ENCODE results near the gene LNX2. TPM values are rescaled to one million over a fixed set of nuclear protein-coding genes. Genes with fewer than 3 reads are reported as not detected.

The LNX2 gene
- total and polyA plus RNA-seq, 2 of the 4 experiments (the other 2 are of a cell fraction): 3.1 to 7.2 TPM

- no peak overlapping the region for H2BK15ac ChIP-seq (ENCODE audit: low read depth, low read length)
- no peaks in the 10 kb centered on the region for H3K9me1 ChIP-seq (ENCODE audit: insufficient read depth, low read length)
- H2BK20ac ChIP-seq (ENCODE audit: low read depth, low read length): no peak overlapping the region
- no peaks in the 10 kb centered on the region for H3K4me1 ChIP-seq (ENCODE audit: control insufficient read depth, insufficient read depth, low read length)
- intact Hi-C loops (cut with micrococcal nuclease): no loop called here
- no peak for TF ChIP-seq NFE2L2 (IDR thresholded peaks at IDR 0.05; ENCODE audit: low read depth, low read length)
- no peak for TF ChIP-seq POLR2A (IDR thresholded peaks at IDR 0.05; ENCODE audit: low read depth, low read length)
- no peak for TF ChIP-seq SMC3 (IDR thresholded peaks at IDR 0.05; ENCODE audit: low read depth, low read length)
- no peak for TF ChIP-seq MXI1 (IDR thresholded peaks at IDR 0.05; ENCODE audit: borderline replicate concordance, low read depth, low read length)
- TF ChIP-seq USF2 (IDR thresholded peaks at IDR 0.05; ENCODE audit: low read depth, low read length): no peak
- no peak for TF ChIP-seq RFX5 (IDR thresholded peaks at IDR 0.05; ENCODE audit: low read depth, low read length)
- TF ChIP-seq CTCF (conservative IDR thresholded peaks at IDR 0.05; ENCODE audit: low read depth, low read length): no peak
- no peak for TF ChIP-seq FOS (IDR thresholded peaks at IDR 0.05; ENCODE audit: low read depth, low read length)
- no peak for TF ChIP-seq CHD1 (IDR thresholded peaks at IDR 0.05; ENCODE audit: low read depth, low read length)
- no peak for TF ChIP-seq RCOR1 (IDR thresholded peaks at IDR 0.05; ENCODE audit: insufficient replicate concordance, low read length)
- no peak for TF ChIP-seq MAZ (IDR thresholded peaks at IDR 0.05; ENCODE audit: borderline replicate concordance, low read depth, low read length)
- H4K20me1 ChIP-seq (ENCODE audit: insufficient read depth, low read length): no peaks in the 10 kb centered on the region
- CTCF ChIA-PET: interaction anchor here (1.2 kb wide), 1 partner anchor 10 kb away, joined by 5 read pairs; no protein-coding TSS in a partner anchor
- no peak overlapping the region for H3K56ac ChIP-seq (ENCODE audit: extremely low read depth, insufficient read depth, low read length)
- no peak overlapping the region for H3K18ac ChIP-seq (ENCODE audit: low read depth, low read length)
- no peak overlapping the region for H2AK5ac ChIP-seq (ENCODE audit: low read depth, low read length)
- dilution Hi-C loops (cut with HindIII; ENCODE audit: low sequenced_read_pairs, unreplicated experiment): no loop called here
- H3K79me1 ChIP-seq (ENCODE audit: low read depth in 1 of 2, low read length in 2 of 2): no peaks in the 10 kb centered on the region
- H3K9me3 ChIP-seq (ENCODE audit: control insufficient read depth, insufficient read depth, low read length): no peaks in the 10 kb centered on the region; the same call in 1 of the 2 replicates
- peaks cover 21% of the 10 kb centered on the region for H3K27me3 ChIP-seq (ENCODE audit: control insufficient read depth, insufficient read depth, low read length)
- no peak overlapping the region for H4K8ac ChIP-seq (ENCODE audit: low read depth in 2 of 2, low read length in 2 of 2)
- no peak overlapping the region for H4K5ac ChIP-seq (ENCODE audit: low read depth, low read length)
- no peak overlapping the region for H3K14ac ChIP-seq (replicated peaks; ENCODE audit: low read depth, low read length)
- H3K4me2 ChIP-seq (ENCODE audit: low read depth, low read length): no peak overlapping the region
- no TSS peak for BruUV-seq (replicated peaks)
- WGBS, 2 experiments (ENCODE audit: extremely low coverage in 2 of 2, insufficient read length in 1 of 2): 38% methylated on average over 1 of the region's 4 CpGs; no CpG with 5 or more reads in 1 of the 2 experiments
- H3K27ac ChIP-seq (ENCODE audit: insufficient read depth, low read length): no peak overlapping the region
- H3K9ac ChIP-seq (ENCODE audit: low read depth, low read length): no peak overlapping the region
- ATAC-seq (ENCODE audit: low read depth): no peak
- no peak overlapping the region for H2AK9ac ChIP-seq (replicated peaks; ENCODE audit: low read depth, low read length, poor library complexity)
- H3K4me3 ChIP-seq (ENCODE audit: insufficient read depth, low read depth, low read length): no peak overlapping the region
- H2BK120ac ChIP-seq (ENCODE audit: low read depth, low read length): no peak overlapping the region
- no peak overlapping the region for H3K4ac ChIP-seq (ENCODE audit: low read depth, low read length)
- no peak for DNase-seq
- POLR2A ChIA-PET (ENCODE audit: unreplicated experiment): no interaction called here
- no peak overlapping the region for H2AFZ ChIP-seq (replicated peaks; ENCODE audit: low read length, poor library complexity)
- H4K91ac ChIP-seq (ENCODE audit: insufficient read depth, low read depth, low read length): no peak overlapping the region
- no peak overlapping the region for H3K23ac ChIP-seq (ENCODE audit: low read depth, low read length)
- no peak overlapping the region for H2BK5ac ChIP-seq (ENCODE audit: low read depth, low read length, poor library complexity, severe bottlenecking)
- H3K36me3 ChIP-seq (ENCODE audit: control insufficient read depth, insufficient read depth, low read length): no peaks in the 10 kb centered on the region
- in situ Hi-C loops (cut with MboI; ENCODE audit: low sequenced_read_pairs): loop anchor here (10.0 kb wide), 1 partner anchor 148 kb away; no protein-coding TSS in a partner anchor
These were observed 97.5 kb downstream of the LNX2 start for GRCh38 chr13:27522847-27523246.
